H1 (cell line): ENCODE results near the gene CYTL1. TPM values are rescaled to one million over a fixed set of nuclear protein-coding genes. Genes with fewer than 3 reads are reported as not detected.

Experiments used
- CTCF ChIA-PET: fragments of 300-600 bp; sonication (Branson Sonifier 250); formaldehyde crosslinking; loops from one replicate; lab custom pipeline; 2021; ENCODE audit not compliant: partially characterized antibody; lab: Charles Lee
- POLR2A ChIA-PET: fragments of 300-600 bp; sonication (Branson Sonifier 250); formaldehyde crosslinking; loops from one replicate; lab custom pipeline; 2021; ENCODE audit warnings: inconsistent platforms; ENCODE audit not compliant: partially characterized antibody; lab: Charles Lee
- DNase-seq, 2 experiments: peaks; one replicate each; pipeline versions ENCODE4 v3.0.0 to v3.0.0-alpha.2; 2010 to 2022; ENCODE audit warnings: low spot score in 2 of 2, low read depth in 1 of 2, mixed read lengths in 1 of 2
- FAIRE-seq: peaks from 2 replicates; lab custom pipeline; 2011; peaks lifted over from hg19 to GRCh38; lab: Jason Lieb, UNC
- H2AFZ ChIP-seq: 2 replicates; pipeline ENCODE4 v1.8.1; 2012; ENCODE audit warnings: low read length, inconsistent platforms
- H2AK5ac ChIP-seq: 2 replicates; pipeline ENCODE4 v1.6.1; 2013; ENCODE audit warnings: low read depth, low read length
- H2BK120ac ChIP-seq: replicated peaks from 2 replicates; pipeline ENCODE3; 2013; ENCODE audit warnings: low read depth, low read length, inconsistent platforms
- H2BK12ac ChIP-seq: 2 replicates; pipeline ENCODE4 v1.6.1; 2013; ENCODE audit warnings: low read depth, low read length
- H2BK15ac ChIP-seq: 2 replicates; pipeline ENCODE4 v1.6.1; 2013; ENCODE audit warnings: low read length
- H2BK20ac ChIP-seq: 2 replicates; pipeline ENCODE4 v1.6.1; 2013; ENCODE audit warnings: low read length
- H2BK5ac ChIP-seq: 2 replicates; pipeline ENCODE4 v1.6.1; 2013; ENCODE audit warnings: low read depth, low read length
- H3K14ac ChIP-seq: 2 replicates; pipeline ENCODE4 v1.6.1; 2013; ENCODE audit warnings: inconsistent platforms; ENCODE audit not compliant: insufficient read length
- H3K18ac ChIP-seq: 2 replicates; pipeline ENCODE4 v1.6.1; 2013; ENCODE audit warnings: low read length; ENCODE audit errors: extremely low read depth
- H3K23ac ChIP-seq: 2 replicates; pipeline ENCODE4 v1.6.1; 2013; ENCODE audit warnings: inconsistent platforms; ENCODE audit not compliant: insufficient read length
- H3K23me2 ChIP-seq: 2 replicates; pipeline ENCODE4 v1.6.1; 2013; ENCODE audit warnings: low read depth, low read length
- H3K27ac ChIP-seq: 2 replicates; pipeline ENCODE4 v1.6.1; 2011; ENCODE audit warnings: low read depth, low read length, inconsistent platforms
- H3K27me3 ChIP-seq, 4 experiments: replicated peaks in 1 of 4; 1 replicate in 1 of 4; 2 replicates in 3 of 4; pipeline versions ENCODE4 v1.6.1 to v1.8.1; 2011 to 2013; ENCODE audit warnings: low read length in 3 of 4, mild to moderate bottlenecking in 3 of 4, inconsistent platforms in 2 of 4, mixed read lengths in 2 of 4, moderate library complexity in 1 of 4; ENCODE audit not compliant: control insufficient read depth in 3 of 4, insufficient read depth in 3 of 4; ENCODE audit errors: extremely low read depth in 1 of 4
- H3K36me3 ChIP-seq, 4 experiments: 2 replicates each; pipeline versions ENCODE4 v1.6.1 to v1.8.1; 2011 to 2013; ENCODE audit warnings: mild to moderate bottlenecking in 4 of 4, low read length in 3 of 4, moderate library complexity in 2 of 4, control low read depth in 1 of 4, inconsistent platforms in 1 of 4; ENCODE audit not compliant: insufficient read depth in 4 of 4, control insufficient read depth in 2 of 4
- H3K4ac ChIP-seq: replicated peaks from 2 replicates; pipeline ENCODE3; 2013; ENCODE audit warnings: low read length, low read depth, mixed read lengths, inconsistent platforms; ENCODE audit not compliant: insufficient read length
- H3K4me1 ChIP-seq, 4 experiments: replicated peaks in 1 of 4; 1 replicate in 1 of 4; 2 replicates in 3 of 4; pipeline versions ENCODE4 v1.6.1 to v1.8.1; 2011 to 2013; ENCODE audit warnings: low read length in 3 of 4, inconsistent platforms in 2 of 4, mixed read lengths in 1 of 4; ENCODE audit not compliant: insufficient read depth in 4 of 4, control insufficient read depth in 3 of 4
- H3K4me2 ChIP-seq, 2 experiments: 2 replicates each; pipeline versions ENCODE4 v1.6.1 to v1.8.1; 2011 to 2013; ENCODE audit warnings: low read depth in 2 of 2, low read length in 2 of 2, control low read depth in 1 of 2, inconsistent platforms in 1 of 2, mild to moderate bottlenecking in 1 of 2; ENCODE audit not compliant: insufficient read depth in 1 of 2
- H3K4me3 ChIP-seq, 4 experiments: fragments of 200-600, 300-600 bp in 1 of 4; sonication (generic), shearing (Covaris generic), sonication (Bioruptor Twin) in 1 of 4; 2 replicates each; pipeline versions ENCODE4 v1.5.1 to v1.8.1; 2011 to 2016; ENCODE audit warnings: low read length in 4 of 4, low read depth in 3 of 4, control low read depth in 2 of 4, inconsistent platforms in 2 of 4, mild to moderate bottlenecking in 2 of 4, mixed read lengths in 1 of 4, moderate library complexity in 1 of 4; ENCODE audit not compliant: insufficient read depth in 2 of 4; ENCODE audit errors: extremely low read depth in 1 of 4
- H3K56ac ChIP-seq: replicated peaks from 2 replicates; pipeline ENCODE3; 2013; ENCODE audit warnings: low read depth, mild to moderate bottlenecking, mixed read lengths, low read length, inconsistent platforms; ENCODE audit not compliant: insufficient read length
- H3K79me1 ChIP-seq: 2 replicates; pipeline ENCODE4 v1.6.1; 2013; ENCODE audit warnings: low read depth, low read length, control low read depth
- H3K79me2 ChIP-seq, 2 experiments: 2 replicates each; pipeline versions ENCODE4 v1.6.1 to v1.8.1; 2012 to 2013; ENCODE audit warnings: low read length in 2 of 2, mild to moderate bottlenecking in 2 of 2, inconsistent platforms in 1 of 2; ENCODE audit not compliant: insufficient read depth in 2 of 2, control insufficient read depth in 1 of 2
- H3K9ac ChIP-seq, 4 experiments: replicated peaks in 1 of 4; 1 replicate in 1 of 4; 2 replicates in 3 of 4; pipeline versions ENCODE4 v1.6.1 to v1.8.1; 2011 to 2013; ENCODE audit warnings: low read depth in 3 of 4, low read length in 3 of 4, control low read depth in 2 of 4, mild to moderate bottlenecking in 2 of 4, moderate library complexity in 2 of 4, inconsistent platforms in 1 of 4; ENCODE audit errors: extremely low read depth in 1 of 4
- H3K9me3 ChIP-seq, 2 experiments: 2 replicates each; pipeline versions ENCODE4 v1.6.1 to v1.8.1; 2012 to 2013; ENCODE audit warnings: mild to moderate bottlenecking in 2 of 2, moderate library complexity in 2 of 2, control low read depth in 1 of 2, inconsistent platforms in 1 of 2, low read depth in 1 of 2, low read length in 1 of 2, mixed read lengths in 1 of 2; ENCODE audit not compliant: insufficient read depth in 2 of 2
- H4K20me1 ChIP-seq, 2 experiments: replicated peaks in 1 of 2; 2 replicates each; pipeline versions ENCODE3 to v1.8.1; 2011 to 2013; ENCODE audit warnings: inconsistent platforms in 2 of 2, low read length in 2 of 2, mild to moderate bottlenecking in 1 of 2; ENCODE audit not compliant: insufficient read depth in 2 of 2, control insufficient read depth in 1 of 2
- H4K5ac ChIP-seq: 2 replicates; pipeline ENCODE4 v1.6.1; 2013; ENCODE audit warnings: low read length, low read depth, mixed read lengths, inconsistent platforms; ENCODE audit not compliant: insufficient read length
- H4K8ac ChIP-seq: 2 replicates; pipeline ENCODE4 v1.8.0; 2013; ENCODE audit warnings: mild to moderate bottlenecking, moderate library complexity, low read length, inconsistent platforms; ENCODE audit not compliant: insufficient read depth; ENCODE audit errors: extremely low read depth
- H4K91ac ChIP-seq: replicated peaks from 2 replicates; pipeline ENCODE3; 2013; ENCODE audit warnings: low read length, mixed read lengths, inconsistent platforms; ENCODE audit not compliant: insufficient read length
- EGR1 ChIP-seq: IDR thresholded peaks from 2 replicates; pipeline ENCODE4 v1.6.1; 2011; ENCODE audit warnings: low read depth, low read length, borderline replicate concordance
- WGBS, 2 experiments: shearing (Covaris generic) in 1 of 2; methylation state at CpG; one replicate each; pipeline versions ENCODE4 v1.1.6 to v1.1.7; 2013 to 2015; ENCODE audit warnings: low lambda C conversion rate in 2 of 2, mixed read lengths in 2 of 2, inconsistent platforms in 1 of 2, low coverage in 1 of 2, missing lambda C conversion rate in 1 of 2; ENCODE audit not compliant: insufficient replicate concordance in 2 of 2, insufficient coverage in 1 of 2, insufficient read length in 1 of 2; ENCODE audit errors: extremely low coverage in 1 of 2, missing lambda C conversion rate in 1 of 2; 5-methylcytosine and 5-hydroxymethylcytosine counted together
- polyA plus RNA-seq, 7 experiments: library from polyadenylated mRNA; depleted of rRNA in 3 of 7; stranded (reverse) in 5 of 7; unstranded in 2 of 7; fragments of >200 nt in 5 of 7; fragments of 200-250 nt in 2 of 7; gene quantifications; 1 replicate in 5 of 7; 2 replicates in 1 of 7; 4 replicates in 1 of 7; pipeline versions ENCODE4 v1.2.1 to v1.2.3, GENCODE V29; 2011 to 2013; ENCODE audit warnings: missing spikeins in 2 of 7, mixed read lengths in 2 of 7
- total RNA-seq: library from RNA; stranded (reverse); fragmentation: NEBNext Ultra II Directional; extraction: Animal tissue kit (Norgen Biotek cat#: 25700); gene quantifications from 2 replicates; pipeline ENCODE4 v1.2.1, GENCODE V29; 2021

The CYTL1 gene
- total and polyA plus RNA-seq, 2 of the 8 experiments (the other 6 are each of a cell fraction or from before 2014, with no cell fraction given), result 8.6 to 9.8 TPM

DNA sequence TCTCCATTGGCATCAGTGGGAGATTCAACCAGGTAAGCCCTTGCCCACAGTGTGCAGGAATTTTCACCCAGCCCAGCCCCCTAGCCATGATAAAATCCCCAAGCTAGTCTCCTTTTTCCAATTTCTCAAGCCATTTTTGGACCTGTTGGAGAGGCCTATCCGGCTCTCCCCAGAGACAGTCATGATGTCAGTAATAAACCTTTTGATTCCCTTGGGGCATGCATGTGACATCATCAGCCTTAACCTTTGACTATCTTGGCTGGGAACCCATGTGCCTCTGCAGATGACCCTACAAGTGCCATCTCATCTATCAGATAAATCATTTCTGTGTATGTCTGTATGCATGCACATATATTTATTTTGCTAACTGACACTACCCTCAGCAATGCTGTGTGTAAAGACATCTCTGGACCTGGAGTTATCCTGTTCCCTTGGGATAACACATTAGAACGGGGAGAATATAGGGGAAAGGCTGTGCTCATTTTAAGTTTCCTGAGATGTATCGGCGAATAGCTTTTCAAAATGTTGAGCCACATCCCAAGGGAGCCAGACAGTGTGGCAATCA, 51.0 kb downstream of the CYTL1 start:
- Histone ChIP-seq H4K5ac (no peak overlapping the region), H3K4ac (no peak overlapping the region), H3K79me2 (no peaks in the 10 kb centered on the region), H3K79me1 (no peaks in the 10 kb centered on the region), H2BK20ac (no peak overlapping the region), H4K91ac (no peak overlapping the region), H3K4me3 (no peak overlapping the region), H3K27me3 (no peaks in the 10 kb centered on the region; a peak in 1 of 7 replicates), H2BK5ac (no peak overlapping the region), H3K56ac (no peak overlapping the region), H3K18ac (no peak overlapping the region), H2AK5ac (no peak overlapping the region), H2BK120ac (no peak overlapping the region), H3K23me2 (no peaks in the 10 kb centered on the region), H4K20me1 (no peaks in the 10 kb centered on the region), H4K8ac (no peak overlapping the region), H3K27ac (no peak overlapping the region), H3K9ac (no peak overlapping the region), H3K36me3 (no peaks in the 10 kb centered on the region), H3K4me1 (no peaks in the 10 kb centered on the region), H3K9me3 (peaks cover 2 to 17% of the 10 kb centered on the region in 2 experiments; a peak in 3 of 4 replicates), H3K4me2 (no peak overlapping the region), H2AFZ (no peak overlapping the region), H2BK12ac (no peak overlapping the region), H2BK15ac (no peak overlapping the region), H3K23ac (no peak overlapping the region), H3K14ac (no peak overlapping the region)
- CTCF ChIA-PET, result no interaction called here
- FAIRE-seq (no peak), DNase-seq (no peak)
- 87% methylated on average over 4 of the region's 4 CpGs; no CpG with 5 or more reads in 1 of the 2 experiments for WGBS, 2 experiments
- POLR2A ChIA-PET, result interaction anchor here (2.2 kb wide), 1 partner anchor 8 kb away, joined by 7 read pairs; no protein-coding TSS in a partner anchor
- no peak for TF ChIP-seq EGR1
